ENCODE data around the gene SYNJ1.

DNA sequence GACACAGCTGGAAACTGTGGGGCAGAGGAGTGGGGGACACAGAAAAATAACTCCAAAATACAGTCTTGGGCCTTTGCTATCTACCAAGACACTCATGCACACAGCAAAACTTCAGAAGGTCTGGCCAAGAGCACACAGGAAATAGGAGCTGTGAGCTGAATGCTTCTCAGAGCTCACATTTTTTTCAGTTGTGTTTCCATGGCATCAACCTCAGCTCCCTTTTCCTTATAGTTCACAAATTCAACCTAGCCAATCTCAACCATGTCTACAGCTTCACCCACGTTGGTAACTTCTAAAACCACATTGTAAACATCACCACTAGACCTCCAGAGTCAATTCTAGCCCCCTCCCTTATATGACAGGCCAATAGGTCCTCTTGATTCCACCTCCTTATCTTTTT is 19.6 kb upstream of the SYNJ1 start:
- TF ChIP-seq, protein P1, sequence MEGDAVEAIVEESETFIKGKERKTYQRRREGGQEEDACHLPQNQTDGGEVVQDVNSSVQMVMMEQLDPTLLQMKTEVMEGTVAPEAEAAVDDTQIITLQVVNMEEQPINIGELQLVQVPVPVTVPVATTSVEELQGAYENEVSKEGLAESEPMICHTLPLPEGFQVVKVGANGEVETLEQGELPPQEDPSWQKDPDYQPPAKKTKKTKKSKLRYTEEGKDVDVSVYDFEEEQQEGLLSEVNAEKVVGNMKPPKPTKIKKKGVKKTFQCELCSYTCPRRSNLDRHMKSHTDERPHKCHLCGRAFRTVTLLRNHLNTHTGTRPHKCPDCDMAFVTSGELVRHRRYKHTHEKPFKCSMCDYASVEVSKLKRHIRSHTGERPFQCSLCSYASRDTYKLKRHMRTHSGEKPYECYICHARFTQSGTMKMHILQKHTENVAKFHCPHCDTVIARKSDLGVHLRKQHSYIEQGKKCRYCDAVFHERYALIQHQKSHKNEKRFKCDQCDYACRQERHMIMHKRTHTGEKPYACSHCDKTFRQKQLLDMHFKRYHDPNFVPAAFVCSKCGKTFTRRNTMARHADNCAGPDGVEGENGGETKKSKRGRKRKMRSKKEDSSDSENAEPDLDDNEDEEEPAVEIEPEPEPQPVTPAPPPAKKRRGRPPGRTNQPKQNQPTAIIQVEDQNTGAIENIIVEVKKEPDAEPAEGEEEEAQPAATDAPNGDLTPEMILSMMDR (conservative IDR thresholded peaks at IDR 0.05) = no peak
- TF ChIP-seq ZFX (IDR thresholded peaks at IDR 0.05) = no peak

Data from C4-2B (cell line).